ENCODE results near the gene TBPL2.

TBPL2 gene

DNA sequence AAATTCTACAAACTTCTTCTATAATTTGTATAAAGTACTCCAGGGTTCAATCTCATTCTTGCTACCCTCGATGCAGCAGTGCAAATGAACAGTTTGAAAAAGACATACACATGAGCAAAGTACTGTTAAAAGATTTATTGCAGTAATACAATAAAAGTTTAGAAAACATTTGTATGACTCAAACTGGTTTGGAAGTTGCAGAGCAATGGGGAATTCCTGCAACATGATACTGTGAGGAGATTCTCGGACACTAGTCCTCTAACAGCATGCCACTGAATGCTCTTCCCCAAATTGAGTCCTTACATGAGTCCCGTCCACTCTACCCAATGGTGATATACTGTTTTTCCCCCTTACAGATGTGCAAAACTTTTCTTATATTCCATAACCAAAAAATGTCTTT is 74.1 kb downstream of the TBPL2 start:
- DNase-seq (ENCODE audit: low read depth in 3 of 3), result no peak

All from stimulated activated CD4-positive, alpha-beta T cell treated with anti-CD3 and anti-CD28 coated beads, TNF-alpha, amount 100 ng/mL, for 4 hours (primary cell).